OCI-LY7 (cell line): ENCODE results near the gene DCAF16. TPM values are rescaled to one million over a fixed set of nuclear protein-coding genes. Genes with fewer than 3 reads are reported as not detected.

ENCODE experiments used
- BruUV-seq: library from RNA; stranded (reverse); fragments of 400-500 nt; replicated peaks from 2 replicates; lab custom pipeline; 2021; lab: Mats Ljungman, UMichigan
- CTCF ChIA-PET: fragments of 300-600 bp; sonication (Branson Sonifier 250); formaldehyde crosslinking; loops from one replicate; lab custom pipeline; 2022; ENCODE audit warnings: antibody characterized with exemption; ENCODE audit not compliant: unreplicated experiment; lab: Charles Lee
- POLR2A ChIA-PET: fragments of 300-600 bp; sonication (Branson Sonifier 250); formaldehyde crosslinking; loops from one replicate; lab custom pipeline; 2022; ENCODE audit warnings: antibody characterized with exemption; lab: Charles Lee
- DNase-seq: peaks from one replicate; pipeline ENCODE4 v3.0.0-alpha.2; 2015; ENCODE audit warnings: low spot score
- H2AFZ ChIP-seq: fragments of 200-600 bp; sonication (generic), shearing (Covaris generic); 2 replicates; pipeline ENCODE4 v1.6.1; 2014; ENCODE audit warnings: mild to moderate bottlenecking, antibody characterized with exemption, low read length, moderate library complexity
- H3K27ac ChIP-seq: fragments of 200-600 bp; sonication (generic); 2 replicates; pipeline ENCODE4 v1.5.1; 2014; ENCODE audit warnings: mixed run types, low read depth, mild to moderate bottlenecking, moderate library complexity, low read length, inconsistent platforms; ENCODE audit not compliant: poor library complexity, severe bottlenecking
- H3K36me3 ChIP-seq: fragments of 200-600 bp; sonication (generic); 2 replicates; pipeline ENCODE4 v1.6.1; 2014; ENCODE audit warnings: mild to moderate bottlenecking, antibody characterized with exemption, low read length, moderate library complexity, mixed read lengths; ENCODE audit not compliant: insufficient read depth
- H3K4me1 ChIP-seq: fragments of 200-600 bp; sonication (generic); 2 replicates; pipeline ENCODE4 v1.5.1; 2014; ENCODE audit warnings: mild to moderate bottlenecking, low read length; ENCODE audit not compliant: insufficient read depth, poor library complexity, severe bottlenecking
- H3K4me2 ChIP-seq: fragments of 200-600 bp; sonication (generic); 2 replicates; pipeline ENCODE4 v1.6.1; 2014; ENCODE audit warnings: mild to moderate bottlenecking, low read length
- H3K4me3 ChIP-seq: fragments of 200-600 bp; sonication (generic); 2 replicates; pipeline ENCODE4 v1.5.1; 2014; ENCODE audit warnings: mild to moderate bottlenecking, low read depth, low read length; ENCODE audit not compliant: poor library complexity, severe bottlenecking
- H3K79me2 ChIP-seq: fragments of 200-600 bp; sonication (generic); 2 replicates; pipeline ENCODE4 v1.6.1; 2016; ENCODE audit warnings: low read depth, mild to moderate bottlenecking, low read length, moderate library complexity, mixed read lengths; ENCODE audit not compliant: insufficient read depth
- H3K9me2 ChIP-seq: fragments of 200-600 bp; sonication (generic); 2 replicates; pipeline ENCODE4 v1.6.1; 2016; ENCODE audit warnings: mild to moderate bottlenecking, low read length, mixed read lengths; ENCODE audit not compliant: insufficient read depth
- H3K9me3 ChIP-seq: fragments of 200-600 bp; sonication (generic); 2 replicates; pipeline ENCODE4 v1.6.1; 2014; ENCODE audit warnings: mild to moderate bottlenecking, mixed run types, low read length, mixed read lengths
- H4K20me1 ChIP-seq: fragments of 200-600 bp; sonication (generic); 2 replicates; pipeline ENCODE4 v1.6.1; 2014; ENCODE audit warnings: mild to moderate bottlenecking, antibody characterized with exemption, low read length, moderate library complexity, mixed read lengths; ENCODE audit not compliant: insufficient read depth
- EZH2phosphoT487 ChIP-seq: fragments of 200-600 bp; sonication (generic); IDR thresholded peaks from 2 replicates; pipeline ENCODE4 v1.6.1; 2018; ENCODE audit warnings: low read depth, borderline replicate concordance, mild to moderate bottlenecking, mixed run types, antibody characterized with exemption, low read length, moderate library complexity, mixed read lengths
- intact Hi-C: fragments of 100-400 bp; cut with micrococcal nuclease; formaldehyde crosslinking; loops from one replicate; pipeline ENCODE4 v1.10.0; 2022; ENCODE audit not compliant: unreplicated experiment
- total RNA-seq, 2 experiments: library from RNA; depleted of rRNA in 1 of 2; stranded (reverse); fragments of >200 nt in 1 of 2; shearing (Covaris generic) in 1 of 2; gene quantifications; 2 replicates each; pipeline ENCODE4 v1.2.3, GENCODE V29; 2014 to 2022
- TF ChIP-seq, protein P1 (sequence below): fragments of 200-600 bp; sonication (generic); conservative IDR thresholded peaks from 2 replicates; pipeline ENCODE4 v1.5.1; 2014; ENCODE audit warnings: mild to moderate bottlenecking, antibody characterized with exemption, low read length, moderate library complexity, mixed read lengths

Gene DCAF16
- total RNA-seq, 2 experiments from 2014 or later, result 88.7 to 115 TPM

DNA sequence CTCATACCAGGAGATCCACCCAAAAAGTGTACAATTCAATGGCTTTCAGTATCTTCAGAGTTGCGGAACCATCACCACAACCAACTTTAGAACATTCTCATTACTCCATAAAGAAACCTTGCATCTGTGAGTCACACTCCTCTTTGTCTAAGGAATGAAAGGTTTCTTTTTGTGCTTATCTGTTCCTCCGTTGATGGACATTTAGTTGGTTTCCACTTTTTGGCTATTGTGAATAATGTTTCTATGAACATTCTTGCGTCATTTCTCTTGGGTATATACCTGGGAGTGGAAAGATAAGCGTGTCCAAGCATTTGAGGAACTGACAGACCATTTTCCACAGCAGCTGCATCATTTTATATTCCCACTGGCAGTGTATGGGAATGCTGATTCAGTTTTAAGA, 39.7 kb downstream of the DCAF16 start:
- TF ChIP-seq, protein P1, sequence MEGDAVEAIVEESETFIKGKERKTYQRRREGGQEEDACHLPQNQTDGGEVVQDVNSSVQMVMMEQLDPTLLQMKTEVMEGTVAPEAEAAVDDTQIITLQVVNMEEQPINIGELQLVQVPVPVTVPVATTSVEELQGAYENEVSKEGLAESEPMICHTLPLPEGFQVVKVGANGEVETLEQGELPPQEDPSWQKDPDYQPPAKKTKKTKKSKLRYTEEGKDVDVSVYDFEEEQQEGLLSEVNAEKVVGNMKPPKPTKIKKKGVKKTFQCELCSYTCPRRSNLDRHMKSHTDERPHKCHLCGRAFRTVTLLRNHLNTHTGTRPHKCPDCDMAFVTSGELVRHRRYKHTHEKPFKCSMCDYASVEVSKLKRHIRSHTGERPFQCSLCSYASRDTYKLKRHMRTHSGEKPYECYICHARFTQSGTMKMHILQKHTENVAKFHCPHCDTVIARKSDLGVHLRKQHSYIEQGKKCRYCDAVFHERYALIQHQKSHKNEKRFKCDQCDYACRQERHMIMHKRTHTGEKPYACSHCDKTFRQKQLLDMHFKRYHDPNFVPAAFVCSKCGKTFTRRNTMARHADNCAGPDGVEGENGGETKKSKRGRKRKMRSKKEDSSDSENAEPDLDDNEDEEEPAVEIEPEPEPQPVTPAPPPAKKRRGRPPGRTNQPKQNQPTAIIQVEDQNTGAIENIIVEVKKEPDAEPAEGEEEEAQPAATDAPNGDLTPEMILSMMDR, result no peak
- no peak for TF ChIP-seq EZH2phosphoT487
- Histone ChIP-seq H3K36me3 (no peaks in the 10 kb centered on the region), H3K27ac (no peak overlapping the region), H2AFZ (no peak overlapping the region), H3K4me1 (no peaks in the 10 kb centered on the region), H3K4me2 (no peak overlapping the region), H3K4me3 (no peak overlapping the region), H3K9me2 (no peaks in the 10 kb centered on the region), H3K9me3 (no peaks in the 10 kb centered on the region), H4K20me1 (no peaks in the 10 kb centered on the region), H3K79me2 (no peaks in the 10 kb centered on the region)
- intact Hi-C loops, result no loop called here
- DNase-seq, result no peak
- ChIA-PET CTCF (no interaction called here), POLR2A (no interaction called here)
- BruUV-seq, result no TSS peak

DNA sequence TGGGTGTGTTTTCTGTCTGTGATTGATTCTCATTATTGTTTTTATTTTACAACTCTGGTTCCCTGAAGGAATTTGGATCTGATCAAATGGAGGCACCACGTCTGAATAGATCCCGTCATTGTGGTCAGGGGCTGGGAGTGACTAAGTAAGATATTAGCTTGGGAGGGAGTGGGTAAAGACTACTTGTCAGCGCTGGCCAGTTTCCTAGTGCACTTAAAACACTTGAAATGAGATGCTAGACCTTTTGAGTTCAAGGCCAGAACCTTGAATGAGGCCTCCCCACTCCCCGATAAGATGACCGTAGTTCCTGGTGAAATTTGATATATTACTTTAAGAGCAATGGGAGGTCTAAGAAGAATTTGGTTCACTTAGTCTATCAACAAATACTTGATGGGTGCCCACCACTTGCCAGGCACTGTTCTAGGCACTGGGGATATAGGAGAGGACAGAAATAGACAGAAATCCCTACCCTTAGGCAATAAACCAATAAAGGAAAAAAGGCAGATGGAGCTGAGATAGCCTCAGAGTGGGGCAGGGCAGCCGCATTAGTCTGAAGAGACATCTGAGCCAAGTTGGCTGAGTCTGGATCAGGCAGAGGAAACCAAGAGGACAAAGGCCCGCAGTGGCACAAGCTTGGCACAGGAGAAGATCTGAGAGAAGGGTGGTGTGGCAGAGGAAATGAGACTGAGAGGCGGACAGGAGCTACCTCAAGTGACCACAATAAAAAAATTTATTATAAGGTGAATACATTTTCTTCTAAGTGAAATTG, 41.0 kb downstream of the DCAF16 start:
- BruUV-seq, result no TSS peak
- H4K20me1 ChIP-seq, result no peaks in the 10 kb centered on the region
- DNase-seq, result no peak
- H3K9me3 ChIP-seq, result no peaks in the 10 kb centered on the region
- H3K4me2 ChIP-seq, result no peak overlapping the region
- no peak overlapping the region for H3K4me3 ChIP-seq
- H3K4me1 ChIP-seq, result no peaks in the 10 kb centered on the region
- POLR2A ChIA-PET, result no interaction called here
- TF ChIP-seq, protein P1, result no peak
- TF ChIP-seq EZH2phosphoT487, result no peak
- intact Hi-C loops, result loop anchor here (10.0 kb wide), 1 partner anchor 825 kb away; no protein-coding TSS in a partner anchor
- H3K36me3 ChIP-seq, result no peaks in the 10 kb centered on the region
- no peaks in the 10 kb centered on the region for H3K79me2 ChIP-seq
- no peak overlapping the region for H2AFZ ChIP-seq
- H3K27ac ChIP-seq, result no peak overlapping the region
- no peaks in the 10 kb centered on the region for H3K9me2 ChIP-seq
- CTCF ChIA-PET, result no interaction called here

DNA sequence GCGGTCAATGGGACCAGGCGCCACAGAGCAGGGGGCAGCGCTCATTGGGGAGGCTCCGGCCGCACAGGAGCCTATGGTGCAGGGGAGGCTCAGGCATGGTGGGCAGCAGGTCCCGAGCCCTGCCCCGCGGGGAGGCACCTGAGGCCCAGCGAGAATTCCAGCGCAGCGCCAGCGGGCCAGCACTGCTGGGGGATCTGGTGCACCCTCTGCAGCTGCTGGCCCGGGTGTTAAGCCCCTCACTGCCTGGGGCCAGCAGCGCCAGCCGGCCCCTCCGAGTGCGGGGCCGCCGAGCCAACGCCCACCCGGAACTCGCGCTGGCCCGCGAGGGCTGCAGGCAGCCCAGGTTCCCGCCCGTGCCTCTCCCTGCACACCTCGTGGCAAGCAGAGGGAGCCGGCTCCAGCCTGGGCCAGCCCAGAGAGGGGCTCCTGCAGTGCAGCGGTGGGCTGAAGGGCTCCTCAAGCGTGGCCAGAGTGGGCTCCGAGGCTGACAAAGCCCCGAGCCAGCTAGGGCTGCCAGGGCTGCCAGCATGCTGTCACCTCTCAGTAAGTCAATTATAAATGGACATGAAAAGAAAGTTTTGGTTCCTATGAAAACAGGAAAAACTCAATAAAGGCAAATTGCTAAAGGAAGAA, 43.6 kb downstream of the DCAF16 start:
- H2AFZ ChIP-seq, result no peak overlapping the region
- H3K79me2 ChIP-seq, result no peaks in the 10 kb centered on the region
- no peak overlapping the region for H3K4me2 ChIP-seq
- no peaks in the 10 kb centered on the region for H3K9me3 ChIP-seq
- no peaks in the 10 kb centered on the region for H3K4me1 ChIP-seq
- DNase-seq, result no peak
- H3K4me3 ChIP-seq, result no peak overlapping the region
- H3K27ac ChIP-seq, result no peak overlapping the region
- TF ChIP-seq EZH2phosphoT487, result no peak
- TF ChIP-seq, protein P1, result no peak
- no peaks in the 10 kb centered on the region for H3K36me3 ChIP-seq
- ChIA-PET CTCF (no interaction called here), POLR2A (no interaction called here)
- no peaks in the 10 kb centered on the region for H3K9me2 ChIP-seq
- intact Hi-C loops, result loop anchor here (10.0 kb wide), 1 partner anchor 828 kb away; no protein-coding TSS in a partner anchor
- H4K20me1 ChIP-seq, result no peaks in the 10 kb centered on the region
- BruUV-seq, result no TSS peak
